ENCODE results near the gene HYCC2.
"Not testable (repeated sequence)": the region's sequence is repeated elsewhere in the genome, so short reads cannot be mapped to it uniquely, and the experiment has no call there.

The HYCC2 gene

GRCh38 chr2:201057715-201058248 lies 13.7 kb downstream of the HYCC2 start:
- Histone ChIP-seq H3K36me3 (peaks cover 0 to 26% (median 7%) of the 10 kb centered on the region in 3 donors), H3K27me3 (no peaks in the 10 kb centered on the region), H3K9me3 (no peaks in the 10 kb centered on the region), H3K4me3 (no peak overlapping the region), H3K4me1 (peaks cover 0 to 6% (median 0%) of the 10 kb centered on the region in 4 donors), H3K27ac (no peak overlapping the region)
- intact Hi-C loops (cut with DNase I; ENCODE audit: low total_unique reads) = no loop called here
- TF ChIP-seq CTCF (IDR thresholded peaks at IDR 0.05) = no peak
- no peak for DNase-seq

GRCh38 chr2:201057087-201057521 lies 14.4 kb downstream of the HYCC2 start:
- DNase-seq = no peak
- no peaks in the 10 kb centered on the region for H3K27me3 ChIP-seq
- no peak overlapping the region for H3K27ac ChIP-seq
- no peak for TF ChIP-seq CTCF (IDR thresholded peaks at IDR 0.05)
- H3K9me3 ChIP-seq = no peaks in the 10 kb centered on the region
- H3K4me3 ChIP-seq = no peak overlapping the region
- H3K4me1 ChIP-seq = peaks cover 0 to 6% (median 0%) of the 10 kb centered on the region in 4 donors
- intact Hi-C loops (cut with DNase I; ENCODE audit: low total_unique reads) = no loop called here
- H3K36me3 ChIP-seq = peaks cover 0 to 28% (median 7%) of the 10 kb centered on the region in 3 donors

GRCh38 chr2:201049455-201049854 lies 22.0 kb downstream of the HYCC2 start:
- Histone ChIP-seq H3K27ac (no peak overlapping the region), H3K4me3 (no peak overlapping the region), H3K27me3 (no peaks in the 10 kb centered on the region), H3K36me3 (peaks cover 0 to 22% (median 0%) of the 10 kb centered on the region in 3 donors), H3K9me3 (no peaks in the 10 kb centered on the region), H3K4me1 (no peaks in the 10 kb centered on the region)
- intact Hi-C loops (cut with DNase I; ENCODE audit: low total_unique reads) = no loop called here
- no peak for TF ChIP-seq CTCF (IDR thresholded peaks at IDR 0.05)
- DNase-seq = no peak

- no peak for DNase-seq
- intact Hi-C loops (cut with DNase I; ENCODE audit: low total_unique reads) = no loop called here
- Histone ChIP-seq H3K4me1 (no peaks in the 10 kb centered on the region), H3K4me3 (no peak overlapping the region), H3K9me3 (no peaks in the 10 kb centered on the region), H3K27ac (no peak overlapping the region), H3K27me3 (no peaks in the 10 kb centered on the region), H3K36me3 (peaks cover 0 to 11% (median 5%) of the 10 kb centered on the region in 3 donors)
- TF ChIP-seq CTCF (IDR thresholded peaks at IDR 0.05) = no peak
Measured at GRCh38 chr2:201046881-201047280, 24.6 kb downstream of the HYCC2 start.

GRCh38 chr2:201043050-201043449 lies 28.4 kb downstream of the HYCC2 start:
- intact Hi-C loops (cut with DNase I; ENCODE audit: low total_unique reads); H3K27ac ChIP-seq; H3K4me1 ChIP-seq; H3K9me3 ChIP-seq; H3K27me3 ChIP-seq; H3K36me3 ChIP-seq; H3K4me3 ChIP-seq; DNase-seq: not testable (repeated sequence)

GRCh38 chr2:201042451-201042850 lies 29.0 kb downstream of the HYCC2 start:
- H3K9me3 ChIP-seq; intact Hi-C loops (cut with DNase I; ENCODE audit: low total_unique reads); H3K27me3 ChIP-seq; H3K4me1 ChIP-seq; H3K27ac ChIP-seq; H3K36me3 ChIP-seq; DNase-seq; H3K4me3 ChIP-seq: not testable (repeated sequence)
